Measurements from ENCODE around the gene PCBD2.

DNA sequence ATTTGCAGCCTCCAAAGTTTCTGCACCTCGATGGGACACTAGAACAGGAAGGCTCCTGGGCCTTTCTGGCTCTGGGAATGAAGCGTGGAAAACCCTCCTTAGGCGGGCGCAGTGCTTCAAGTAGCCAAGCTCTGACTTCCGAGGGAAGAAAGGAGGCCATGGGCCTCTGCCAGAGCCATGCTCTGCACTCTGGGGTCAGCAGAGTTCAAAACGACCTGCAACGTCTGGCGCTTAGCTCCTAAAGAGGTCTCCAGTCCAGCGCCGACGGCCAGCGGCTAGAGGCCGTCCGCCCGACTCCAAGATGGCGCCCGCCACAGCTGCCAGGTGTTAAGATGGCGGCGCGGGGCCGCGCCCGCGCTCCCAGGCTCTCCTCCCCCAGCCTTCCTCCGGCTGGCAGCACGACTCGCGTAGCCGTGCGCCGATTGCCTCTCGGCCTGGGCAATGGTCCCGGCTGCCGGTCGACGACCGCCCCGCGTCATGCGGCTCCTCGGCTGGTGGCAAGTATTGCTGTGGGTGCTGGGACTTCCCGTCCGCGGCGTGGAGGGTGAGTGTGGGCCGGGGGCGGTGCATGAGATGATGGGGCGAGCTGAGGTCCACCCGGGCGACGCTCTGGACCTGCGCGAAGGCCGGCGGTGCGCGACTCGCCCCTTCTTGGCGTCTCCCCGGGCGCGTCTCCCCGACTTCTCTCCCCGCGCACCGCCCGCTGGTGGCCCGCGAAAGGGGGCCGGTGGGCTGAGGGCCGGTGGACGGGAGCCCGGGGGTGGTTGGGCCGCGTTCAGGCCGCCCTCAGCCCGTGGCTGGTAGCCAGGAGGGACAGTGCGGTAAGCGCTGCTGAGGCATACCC is 30.7 kb upstream of the PCBD2 start, which contains the start of gene TXNDC15:
- TF ChIP-seq, protein P1, sequence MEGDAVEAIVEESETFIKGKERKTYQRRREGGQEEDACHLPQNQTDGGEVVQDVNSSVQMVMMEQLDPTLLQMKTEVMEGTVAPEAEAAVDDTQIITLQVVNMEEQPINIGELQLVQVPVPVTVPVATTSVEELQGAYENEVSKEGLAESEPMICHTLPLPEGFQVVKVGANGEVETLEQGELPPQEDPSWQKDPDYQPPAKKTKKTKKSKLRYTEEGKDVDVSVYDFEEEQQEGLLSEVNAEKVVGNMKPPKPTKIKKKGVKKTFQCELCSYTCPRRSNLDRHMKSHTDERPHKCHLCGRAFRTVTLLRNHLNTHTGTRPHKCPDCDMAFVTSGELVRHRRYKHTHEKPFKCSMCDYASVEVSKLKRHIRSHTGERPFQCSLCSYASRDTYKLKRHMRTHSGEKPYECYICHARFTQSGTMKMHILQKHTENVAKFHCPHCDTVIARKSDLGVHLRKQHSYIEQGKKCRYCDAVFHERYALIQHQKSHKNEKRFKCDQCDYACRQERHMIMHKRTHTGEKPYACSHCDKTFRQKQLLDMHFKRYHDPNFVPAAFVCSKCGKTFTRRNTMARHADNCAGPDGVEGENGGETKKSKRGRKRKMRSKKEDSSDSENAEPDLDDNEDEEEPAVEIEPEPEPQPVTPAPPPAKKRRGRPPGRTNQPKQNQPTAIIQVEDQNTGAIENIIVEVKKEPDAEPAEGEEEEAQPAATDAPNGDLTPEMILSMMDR (conservative IDR thresholded peaks at IDR 0.05; ENCODE audit: low read depth in 2 of 2) = no peak
- TF ChIP-seq POLR2AphosphoS5 (IDR thresholded peaks at IDR 0.05; ENCODE audit: low read depth) = peak; percentile 93
- TF ChIP-seq, protein P2, sequence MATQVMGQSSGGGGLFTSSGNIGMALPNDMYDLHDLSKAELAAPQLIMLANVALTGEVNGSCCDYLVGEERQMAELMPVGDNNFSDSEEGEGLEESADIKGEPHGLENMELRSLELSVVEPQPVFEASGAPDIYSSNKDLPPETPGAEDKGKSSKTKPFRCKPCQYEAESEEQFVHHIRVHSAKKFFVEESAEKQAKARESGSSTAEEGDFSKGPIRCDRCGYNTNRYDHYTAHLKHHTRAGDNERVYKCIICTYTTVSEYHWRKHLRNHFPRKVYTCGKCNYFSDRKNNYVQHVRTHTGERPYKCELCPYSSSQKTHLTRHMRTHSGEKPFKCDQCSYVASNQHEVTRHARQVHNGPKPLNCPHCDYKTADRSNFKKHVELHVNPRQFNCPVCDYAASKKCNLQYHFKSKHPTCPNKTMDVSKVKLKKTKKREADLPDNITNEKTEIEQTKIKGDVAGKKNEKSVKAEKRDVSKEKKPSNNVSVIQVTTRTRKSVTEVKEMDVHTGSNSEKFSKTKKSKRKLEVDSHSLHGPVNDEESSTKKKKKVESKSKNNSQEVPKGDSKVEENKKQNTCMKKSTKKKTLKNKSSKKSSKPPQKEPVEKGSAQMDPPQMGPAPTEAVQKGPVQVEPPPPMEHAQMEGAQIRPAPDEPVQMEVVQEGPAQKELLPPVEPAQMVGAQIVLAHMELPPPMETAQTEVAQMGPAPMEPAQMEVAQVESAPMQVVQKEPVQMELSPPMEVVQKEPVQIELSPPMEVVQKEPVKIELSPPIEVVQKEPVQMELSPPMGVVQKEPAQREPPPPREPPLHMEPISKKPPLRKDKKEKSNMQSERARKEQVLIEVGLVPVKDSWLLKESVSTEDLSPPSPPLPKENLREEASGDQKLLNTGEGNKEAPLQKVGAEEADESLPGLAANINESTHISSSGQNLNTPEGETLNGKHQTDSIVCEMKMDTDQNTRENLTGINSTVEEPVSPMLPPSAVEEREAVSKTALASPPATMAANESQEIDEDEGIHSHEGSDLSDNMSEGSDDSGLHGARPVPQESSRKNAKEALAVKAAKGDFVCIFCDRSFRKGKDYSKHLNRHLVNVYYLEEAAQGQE (IDR thresholded peaks at IDR 0.05; ENCODE audit: unreplicated experiment) = no peak
- TF ChIP-seq EZH2 (IDR thresholded peaks at IDR 0.05; ENCODE audit: low read depth, unreplicated experiment) = no peak
- TF ChIP-seq JUNB (IDR thresholded peaks at IDR 0.05; ENCODE audit: unreplicated experiment) = no peak
- TF ChIP-seq EZH2phosphoT487 (IDR thresholded peaks at IDR 0.05; ENCODE audit: unreplicated experiment) = no peak
- TF ChIP-seq, protein P3, sequence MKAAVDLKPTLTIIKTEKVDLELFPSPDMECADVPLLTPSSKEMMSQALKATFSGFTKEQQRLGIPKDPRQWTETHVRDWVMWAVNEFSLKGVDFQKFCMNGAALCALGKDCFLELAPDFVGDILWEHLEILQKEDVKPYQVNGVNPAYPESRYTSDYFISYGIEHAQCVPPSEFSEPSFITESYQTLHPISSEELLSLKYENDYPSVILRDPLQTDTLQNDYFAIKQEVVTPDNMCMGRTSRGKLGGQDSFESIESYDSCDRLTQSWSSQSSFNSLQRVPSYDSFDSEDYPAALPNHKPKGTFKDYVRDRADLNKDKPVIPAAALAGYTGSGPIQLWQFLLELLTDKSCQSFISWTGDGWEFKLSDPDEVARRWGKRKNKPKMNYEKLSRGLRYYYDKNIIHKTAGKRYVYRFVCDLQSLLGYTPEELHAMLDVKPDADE (IDR thresholded peaks at IDR 0.05) = no peak
- no peak for TF ChIP-seq NANOG (IDR thresholded peaks at IDR 0.05; ENCODE audit: borderline replicate concordance)

All from GM23338 (cell line).